Endothelial cell of umbilical vein (primary cell): Measurements from ENCODE around the gene ANAPC2.
A peak's percentile ranks its signal among the peaks of the same experiment; 100 is the strongest.

Experiments used
- CTCF ChIP-seq, 2 donors: IDR thresholded peaks; 1 replicate in 1 of 2; 2 replicates in 1 of 2; pipeline ENCODE4 v1.5.1; 2011; ENCODE audit warnings: low read length in 2 of 2, mild to moderate bottlenecking in 2 of 2, moderate library complexity in 2 of 2, control low read depth in 1 of 2, inconsistent platforms in 1 of 2, low read depth in 1 of 2; ENCODE audit not compliant: insufficient read depth in 1 of 2; ENCODE audit errors: extremely low read depth in 1 of 2
- EZH2 ChIP-seq: IDR thresholded peaks from 2 replicates; pipeline ENCODE4 v1.6.1; 2012; ENCODE audit warnings: borderline replicate concordance, low read depth, mild to moderate bottlenecking, moderate library complexity, low read length, inconsistent platforms; ENCODE audit not compliant: severe bottlenecking
- FOS ChIP-seq: IDR thresholded peaks from 2 replicates; pipeline ENCODE4 v1.6.1; 2011; ENCODE audit warnings: mild to moderate bottlenecking, low read length, moderate library complexity, borderline replicate concordance; ENCODE audit not compliant: insufficient read depth
- GATA2 ChIP-seq: IDR thresholded peaks from 2 replicates; pipeline ENCODE4 v1.7.0; 2011; ENCODE audit warnings: low read depth, mild to moderate bottlenecking, moderate library complexity, mixed read lengths, low read length; ENCODE audit not compliant: insufficient read length, insufficient read depth
- POLR2A ChIP-seq: IDR thresholded peaks from 2 replicates; pipeline ENCODE4 v1.6.1; 2012; ENCODE audit warnings: low read depth, mild to moderate bottlenecking, control low read depth, low read length
- POLR2AphosphoS5 ChIP-seq: IDR thresholded peaks from 2 replicates; pipeline ENCODE4 v1.6.1; 2012; ENCODE audit warnings: low read depth, mild to moderate bottlenecking, control low read depth, low read length, moderate library complexity; ENCODE audit not compliant: insufficient read depth
- TF ChIP-seq, protein P1 (sequence below): IDR thresholded peaks from 2 replicates; pipeline ENCODE4 v1.6.1; 2011; ENCODE audit not compliant: insufficient read depth, insufficient read length

DNA sequence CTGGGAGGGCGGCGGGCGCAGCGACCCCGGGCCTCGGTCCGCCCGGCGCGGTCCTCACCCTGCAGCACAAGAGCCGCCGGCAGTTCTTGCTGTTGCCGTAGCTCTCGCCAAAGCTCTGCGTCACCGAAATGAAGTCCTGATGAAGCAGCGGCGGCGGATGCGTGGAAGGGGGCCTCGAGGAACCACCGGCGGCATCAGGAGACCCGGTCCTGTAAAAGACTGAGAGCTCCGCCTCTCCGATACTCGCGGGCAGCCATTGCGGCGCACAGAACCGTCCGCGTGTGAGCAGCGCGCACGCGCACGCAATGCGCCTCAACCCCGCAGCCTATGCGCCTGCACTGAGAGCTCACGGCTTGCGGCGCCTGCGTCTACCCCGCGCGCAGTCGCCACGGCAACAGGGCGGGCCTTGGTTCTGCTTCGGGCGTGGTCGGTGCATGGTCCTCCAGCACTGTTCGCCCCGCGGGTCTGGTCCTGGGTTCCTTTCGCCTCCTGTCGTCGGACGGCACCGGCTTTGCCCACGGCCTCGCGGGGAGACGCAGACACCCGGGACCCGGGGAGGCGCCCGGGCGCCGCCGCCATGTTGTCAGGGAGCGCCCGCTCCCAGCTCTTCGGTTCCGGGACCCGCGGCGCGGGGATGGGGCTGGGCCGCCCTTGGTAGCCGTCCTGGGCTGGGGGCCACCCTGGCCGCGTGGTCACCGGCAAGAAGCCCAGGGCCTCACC, 58.7 kb downstream of the ANAPC2 start:
- peak; percentile 92 for TF ChIP-seq POLR2AphosphoS5
- no peak for TF ChIP-seq GATA2
- peak; percentile 94 for TF ChIP-seq POLR2A
- no peak for TF ChIP-seq CTCF (IDR thresholded peaks at IDR 0.05; ENCODE audit: extremely low read depth in 1 of 2, insufficient read depth in 1 of 2, low read depth in 1 of 2, low read length in 2 of 2)
- TF ChIP-seq EZH2: no peak
- TF ChIP-seq FOS: peak; percentile 17
- TF ChIP-seq, protein P1, sequence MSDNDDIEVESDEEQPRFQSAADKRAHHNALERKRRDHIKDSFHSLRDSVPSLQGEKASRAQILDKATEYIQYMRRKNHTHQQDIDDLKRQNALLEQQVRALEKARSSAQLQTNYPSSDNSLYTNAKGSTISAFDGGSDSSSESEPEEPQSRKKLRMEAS: peak; percentile 14
